HG02884 (cell line): Measurements from ENCODE around the gene LTB4R2.
A peak's percentile ranks its signal among the peaks of the same experiment; 100 is the strongest.

Experiments
- ATAC-seq: cut with Tn5 transposase; IDR thresholded peaks from one replicate; pipeline ENCODE4 v1.9.1; 2021; ENCODE audit warnings: mild to moderate bottlenecking, moderate library complexity; ENCODE audit not compliant: unreplicated experiment

Gene LTB4R2

DNA sequence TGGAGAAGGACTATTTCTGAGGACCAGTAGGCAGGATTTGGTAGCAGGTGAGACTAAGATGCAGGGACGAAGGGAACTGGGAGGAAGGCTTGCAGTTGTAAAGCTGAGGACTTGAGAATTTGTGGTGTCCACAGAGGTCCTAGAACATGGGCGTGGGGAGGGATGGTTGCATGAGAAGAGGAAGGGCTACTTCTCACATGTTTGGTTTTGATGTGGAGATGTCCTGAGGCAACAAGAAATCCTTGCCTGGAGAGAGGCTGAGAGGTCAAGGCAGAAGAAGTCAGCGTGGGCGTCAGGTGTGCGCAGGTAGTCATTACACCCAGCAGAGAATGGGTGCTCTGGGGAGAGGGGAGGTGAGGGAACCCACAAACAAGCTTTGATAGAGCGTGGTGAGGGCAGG is 32.9 kb upstream of the LTB4R2 start:
- no peak for ATAC-seq

DNA sequence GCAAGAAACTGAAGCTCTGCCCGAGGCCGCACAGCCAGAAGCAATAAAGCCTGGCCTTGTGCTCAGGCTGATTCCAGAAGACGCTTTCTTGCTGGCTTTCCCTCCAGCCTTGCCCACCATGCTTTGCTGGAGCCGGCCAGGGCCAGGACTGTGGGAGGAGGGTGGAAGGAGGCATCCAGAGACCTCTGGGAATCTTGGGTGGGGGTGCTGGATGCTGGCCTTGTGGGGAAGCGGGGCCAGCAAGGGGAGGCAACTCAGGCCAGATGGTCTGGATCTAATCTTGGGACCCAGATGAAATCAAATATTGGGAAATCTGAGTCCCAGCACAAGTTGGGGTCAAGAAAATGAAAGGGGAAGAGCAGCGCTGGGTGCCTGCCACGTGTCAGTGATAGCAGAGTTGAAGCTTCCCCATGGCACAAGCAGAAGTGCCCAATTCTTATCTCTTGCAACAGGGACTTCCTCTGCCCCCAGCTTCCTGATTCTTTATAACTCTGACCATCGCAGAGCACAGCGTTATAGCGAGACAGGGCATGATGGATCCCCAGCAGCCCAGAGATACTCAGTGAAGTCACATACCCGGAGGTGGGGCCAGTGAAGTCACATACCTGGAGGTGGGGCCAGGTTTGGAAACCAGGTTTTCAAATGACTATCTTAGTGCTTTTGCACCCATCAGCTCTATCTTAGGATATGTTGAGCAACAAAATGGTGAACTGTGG is 32.2 kb upstream of the LTB4R2 start:
- no peak for ATAC-seq

DNA sequence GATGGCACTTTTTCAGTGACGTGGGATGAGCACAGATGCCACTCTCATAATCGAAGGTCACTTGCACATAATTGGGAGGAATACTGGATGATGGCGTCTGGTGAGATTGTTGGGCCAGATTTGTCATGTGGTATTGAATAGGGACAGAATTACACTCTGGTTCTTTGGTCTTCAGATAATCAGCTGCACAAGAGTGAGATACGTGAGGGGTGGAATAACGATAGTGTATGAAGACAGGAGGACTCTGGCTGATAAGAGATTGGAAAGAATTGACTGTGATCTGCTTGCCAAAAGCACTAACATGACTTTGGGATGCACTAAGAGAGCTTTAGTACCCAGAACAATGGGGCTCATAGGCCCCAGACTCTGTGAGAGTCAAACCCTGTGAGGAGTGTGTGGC is 31.5 kb upstream of the LTB4R2 start:
- ATAC-seq = no peak

DNA sequence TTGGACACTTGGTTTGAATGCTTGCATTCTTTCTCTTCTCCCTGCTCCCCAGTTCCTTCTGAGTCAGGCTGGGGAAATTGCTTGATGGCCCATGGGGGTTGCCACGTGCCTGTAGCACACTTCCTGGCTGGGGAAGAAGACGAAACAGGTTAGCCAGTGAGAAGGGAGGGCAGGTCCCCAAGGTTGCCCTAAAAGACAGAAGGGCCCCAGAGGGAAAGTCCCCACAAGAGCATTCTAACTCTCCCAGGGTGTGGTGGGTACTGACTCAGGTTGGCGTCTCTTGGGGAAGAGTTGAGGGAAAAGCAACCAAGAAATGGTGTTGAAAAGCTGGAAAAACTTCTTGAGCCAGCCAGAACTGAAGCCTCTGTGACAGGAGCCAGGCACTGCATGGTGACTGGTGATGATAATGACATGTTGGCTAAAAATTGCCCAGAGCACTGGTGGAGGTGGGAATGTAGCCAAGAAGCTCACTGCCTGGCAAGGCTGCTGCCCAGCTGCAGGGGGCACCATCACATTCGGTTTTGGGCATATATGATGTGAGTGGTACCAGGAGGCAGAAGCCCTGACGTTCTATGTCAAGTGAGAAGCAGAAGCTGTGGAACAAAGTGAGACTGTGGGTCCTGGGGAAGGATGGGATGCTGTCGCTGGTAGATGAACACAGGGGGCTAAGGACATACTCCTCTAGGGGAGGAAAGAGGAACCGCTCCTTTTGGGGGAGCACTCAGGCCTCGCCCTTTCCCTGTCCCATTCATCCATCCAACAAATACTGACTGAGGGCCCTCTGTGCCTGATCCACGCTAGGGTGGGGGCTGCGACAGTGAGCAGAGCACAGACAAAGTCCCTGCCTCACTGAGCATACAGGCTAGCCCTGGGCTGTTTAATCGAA is 30.4 kb upstream of the LTB4R2 start:
- ATAC-seq = peak; percentile 55

GRCh38 chr14:24280797-24281460 is 29.0 kb upstream of the LTB4R2 start:
- ATAC-seq = no peak

- no peak for ATAC-seq
These were observed 28.3 kb upstream of the LTB4R2 start for GRCh38 chr14:24281636-24282035.

DNA sequence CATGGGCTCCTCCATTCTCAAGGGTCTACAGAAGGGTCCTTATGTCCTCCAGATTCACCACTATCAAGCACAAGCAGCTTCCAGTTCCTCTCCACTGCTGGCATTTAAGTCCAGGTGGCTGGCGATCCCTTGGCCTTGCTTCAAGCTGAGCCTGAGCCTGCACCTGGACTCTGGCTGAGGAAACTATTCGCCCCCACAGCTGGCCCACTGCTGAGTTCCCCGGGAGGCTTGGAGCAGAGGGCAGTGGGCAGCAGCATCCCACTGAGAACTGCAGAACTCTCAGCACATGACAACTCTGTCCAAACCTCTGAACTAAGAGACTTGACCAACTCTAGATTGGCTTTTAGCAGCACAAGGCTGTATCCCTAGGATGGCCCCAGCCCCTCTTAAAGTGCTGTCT is 27.2 kb upstream of the LTB4R2 start:
- ATAC-seq = no peak

GRCh38 chr14:24283796-24284460 is 26.0 kb upstream of the LTB4R2 start:
- ATAC-seq = no peak

DNA sequence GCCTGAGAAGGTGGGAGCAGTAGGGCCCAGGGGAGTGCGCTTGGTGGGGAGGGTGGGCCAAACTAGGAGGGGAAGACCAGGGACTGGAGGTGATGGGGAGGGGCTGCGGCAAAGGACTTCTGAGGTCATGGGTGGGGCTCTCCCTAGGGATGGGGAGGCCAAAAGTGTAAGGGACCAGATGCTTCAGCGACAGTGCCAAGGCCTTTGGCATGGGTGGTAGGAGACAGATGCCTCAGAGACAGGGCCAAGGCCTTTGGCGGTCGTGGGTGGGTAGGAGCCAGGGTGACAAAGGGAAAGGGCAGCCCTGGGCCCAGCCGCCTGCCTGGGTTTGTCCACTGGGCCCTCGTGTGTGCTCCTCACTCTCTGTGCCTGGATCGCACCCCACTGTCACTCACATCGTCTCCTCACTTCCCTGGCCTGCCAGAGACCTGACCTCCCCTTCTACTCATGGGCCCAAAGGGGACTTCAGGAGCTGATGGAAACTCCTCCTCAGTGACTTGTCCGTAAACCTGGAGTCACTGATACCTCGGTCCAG is 25.4 kb upstream of the LTB4R2 start:
- ATAC-seq = no peak

DNA sequence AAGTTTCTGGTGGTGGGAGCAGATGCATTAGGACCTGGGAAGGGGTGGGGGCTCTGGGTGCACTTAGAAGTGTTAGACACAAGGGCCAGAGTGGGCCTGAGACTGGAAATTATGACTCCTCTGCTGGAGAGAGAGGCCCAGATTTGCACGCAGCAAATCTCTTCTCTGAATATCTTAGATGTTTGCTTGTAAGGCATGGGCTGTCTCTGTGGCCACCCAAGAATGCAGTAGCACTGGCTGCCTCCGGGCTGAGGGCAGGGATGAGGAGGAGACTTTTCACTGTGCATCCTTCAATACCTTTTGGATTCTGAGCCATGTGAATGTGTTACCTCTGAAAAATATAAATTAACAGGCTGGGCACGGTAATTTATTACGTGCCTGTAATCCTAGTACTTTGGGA is 24.6 kb upstream of the LTB4R2 start:
- ATAC-seq = no peak

DNA sequence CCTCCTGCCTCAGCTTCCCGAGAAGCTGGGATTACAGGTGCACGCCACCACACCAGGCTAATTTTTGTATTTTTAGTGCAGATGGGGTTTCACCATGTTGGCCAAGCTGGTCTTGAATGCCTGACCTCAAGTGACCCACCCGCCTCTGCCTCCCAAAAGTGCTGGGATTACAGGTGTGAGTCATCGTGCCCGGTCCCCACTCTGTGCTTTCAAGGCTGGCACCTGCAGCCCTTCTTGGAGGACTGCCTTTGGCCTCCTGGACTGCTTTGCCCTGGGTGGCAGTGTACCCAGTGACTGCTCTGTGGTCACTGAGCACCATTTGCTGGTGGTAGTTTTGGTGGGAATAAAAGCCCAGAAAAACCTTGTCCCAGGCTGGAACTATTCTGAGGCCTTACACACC is 22.9 kb upstream of the LTB4R2 start:
- ATAC-seq = no peak

GRCh38 chr14:24289649-24290280 is 20.2 kb upstream of the LTB4R2 start:
- no peak for ATAC-seq

DNA sequence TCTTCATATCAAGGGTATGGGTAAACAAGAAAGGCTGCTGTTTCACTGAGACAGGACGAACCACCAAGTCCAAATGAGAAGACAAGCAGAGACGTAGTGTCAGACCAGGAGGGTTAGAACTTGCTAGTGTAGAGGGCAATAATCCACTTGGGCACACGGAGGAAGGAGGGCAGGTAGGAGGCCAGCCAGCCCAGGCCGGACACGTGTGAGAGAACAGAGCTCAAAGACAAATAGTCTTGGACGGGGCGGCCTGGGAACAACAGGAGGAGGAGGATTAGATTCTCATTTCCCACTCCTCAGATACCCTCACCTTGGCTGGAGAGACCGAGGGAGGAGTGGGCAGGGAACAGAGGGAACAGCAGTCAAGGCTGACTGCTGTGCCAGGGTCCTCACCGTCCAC is 19.2 kb upstream of the LTB4R2 start:
- ATAC-seq = no peak

GRCh38 chr14:24291446-24292117 is 18.4 kb upstream of the LTB4R2 start:
- no peak for ATAC-seq

DNA sequence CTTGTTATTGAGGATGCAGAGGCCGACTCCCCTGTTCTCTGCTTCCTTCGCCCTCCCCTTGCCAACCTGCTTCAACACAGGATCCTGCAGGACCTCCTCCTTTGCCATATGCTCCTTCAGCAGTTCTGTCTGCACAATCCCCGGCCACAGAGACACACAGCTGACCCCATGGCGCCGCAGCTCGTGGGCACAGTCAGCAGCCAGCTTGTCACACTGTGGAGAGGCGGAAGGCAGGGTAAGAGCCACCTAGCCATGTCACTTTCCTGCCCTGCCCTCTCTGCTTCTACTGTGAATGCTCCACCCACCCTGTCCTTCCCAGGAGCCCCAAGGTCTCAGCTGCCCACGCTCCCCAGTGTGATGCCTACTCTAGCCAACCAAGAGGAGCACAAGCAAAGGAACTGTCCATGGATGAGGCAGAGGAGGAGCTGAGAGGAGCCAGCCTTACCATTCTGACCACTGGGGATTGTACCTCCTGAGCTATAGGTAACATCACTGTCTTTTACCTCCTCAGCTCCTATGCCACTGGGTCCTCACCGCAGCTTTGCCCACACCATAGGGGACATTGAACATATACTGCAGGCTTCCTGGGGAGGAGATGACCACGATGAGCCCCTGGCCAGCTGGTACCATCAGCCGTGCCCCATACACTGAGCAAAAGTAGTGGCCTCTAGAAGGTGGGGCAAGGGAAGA is 17.7 kb upstream of the LTB4R2 start:
- ATAC-seq = no peak

DNA sequence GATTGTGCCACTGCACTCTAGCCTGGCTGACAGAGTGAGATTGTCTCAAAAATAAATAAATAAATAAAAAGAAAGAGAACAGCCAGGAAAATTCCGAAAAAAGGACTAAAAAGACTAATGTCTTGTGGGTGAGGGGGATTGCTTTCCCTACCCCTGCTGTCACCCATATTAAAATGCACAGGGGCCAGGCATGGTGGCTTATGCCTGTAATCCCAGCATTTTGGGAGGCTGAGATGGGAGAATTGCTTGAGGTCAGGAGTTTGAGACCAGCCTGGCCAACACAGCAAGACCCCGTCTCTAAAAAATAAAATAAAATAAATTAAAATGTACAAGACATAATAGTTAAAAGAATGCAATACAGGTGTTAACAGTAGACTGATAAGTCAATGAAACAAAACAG is 16.4 kb upstream of the LTB4R2 start:
- ATAC-seq = no peak

- ATAC-seq = peak; percentile 50
These were observed 13.4 kb upstream of the LTB4R2 start for GRCh38 chr14:24296341-24297157.

- ATAC-seq = peak; percentile 10
These were observed 12.6 kb upstream of the LTB4R2 start for GRCh38 chr14:24297190-24297964.
